Ovary (tissue), 3 donors: Measurements from ENCODE around the gene NFASC.

ENCODE experiments used
- CTCF ChIP-seq, 3 donors: fragments of 450-650 bp in 2 of 3; fragments of 200-600 bp in 1 of 3; IDR thresholded peaks; one replicate each; pipeline versions ENCODE4 v1.5.1 to v1.8.0; 2016 to 2022; ENCODE audit warnings: antibody characterized with exemption in 3 of 3, mild to moderate bottlenecking in 1 of 3
- POLR2A ChIP-seq: fragments of 450-650 bp; IDR thresholded peaks from one replicate; pipeline ENCODE4 v1.6.1; 2017; ENCODE audit warnings: antibody characterized with exemption, mild to moderate bottlenecking, moderate library complexity
- donor health status: DM: no; HTN: no; CAD: no.

- TF ChIP-seq CTCF (IDR thresholded peaks at IDR 0.05): no peak
- TF ChIP-seq POLR2A: no peak
Measured at GRCh38 chr1:204830747-204831146, 39.9 kb upstream of the NFASC start.
